ENCODE data around the gene PIK3AP1. TPM values are rescaled to one million over a fixed set of nuclear protein-coding genes. Genes with fewer than 3 reads are reported as not detected.

The PIK3AP1 gene
- total RNA-seq, 2 donors from 2014 or later = 3.8 to 15.6 TPM

GRCh38 chr10:96598846-96599245, 121.5 kb downstream of the PIK3AP1 start:
- Histone ChIP-seq H3K27me3 (replicated peaks; ENCODE audit: insufficient read depth) (no peaks in the 10 kb centered on the region), H3K36me3 (no peaks in the 10 kb centered on the region), H3K4me1 (replicated peaks) (no peaks in the 10 kb centered on the region), H3K4me3 (no peak overlapping the region), H3K9me3 (no peaks in the 10 kb centered on the region), H3K27ac (no peak overlapping the region)
- no peak for DNase-seq (ENCODE audit: low spot score)
- intact Hi-C loops (cut with DNase I) = no loop called here
- TF ChIP-seq POLR2A (IDR thresholded peaks at IDR 0.05) (no peak), CTCF (IDR thresholded peaks at IDR 0.05) (no peak), POLR2AphosphoS5 (IDR thresholded peaks at IDR 0.05) (no peak)
- 76% methylated on average over 4 of the region's 4 CpGs for WGBS

GRCh38 chr10:96596422-96597407, 123.6 kb downstream of the PIK3AP1 start:
- no peak for DNase-seq (ENCODE audit: low spot score)
- peak overlapping the region in 1 of 2 donors; percentile 17 for H3K27ac ChIP-seq
- H3K36me3 ChIP-seq = no peaks in the 10 kb centered on the region
- H3K4me1 ChIP-seq (replicated peaks) = no peaks in the 10 kb centered on the region
- 30% methylated on average over 1 of the region's 1 CpG for WGBS
- intact Hi-C loops (cut with DNase I) = no loop called here
- no peaks in the 10 kb centered on the region for H3K27me3 ChIP-seq (replicated peaks; ENCODE audit: insufficient read depth)
- TF ChIP-seq CTCF (IDR thresholded peaks at IDR 0.05) (no peak), POLR2A (IDR thresholded peaks at IDR 0.05) (no peak), POLR2AphosphoS5 (IDR thresholded peaks at IDR 0.05) (peak; percentile 37)
- H3K4me3 ChIP-seq = no peak overlapping the region
- no peaks in the 10 kb centered on the region for H3K9me3 ChIP-seq

GRCh38 chr10:96595741-96596140, 124.6 kb downstream of the PIK3AP1 start:
- WGBS = 96% methylated on average over 4 of the region's 4 CpGs

GRCh38 chr10:96591946-96592345, 128.4 kb downstream of the PIK3AP1 start:
- Histone ChIP-seq H3K9me3 (no peaks in the 10 kb centered on the region), H3K4me3 (no peak overlapping the region), H3K36me3 (no peaks in the 10 kb centered on the region), H3K27me3 (replicated peaks; ENCODE audit: insufficient read depth) (no peaks in the 10 kb centered on the region), H3K4me1 (replicated peaks) (peaks cover 2% of the 10 kb centered on the region), H3K27ac (no peak overlapping the region)
- DNase-seq (ENCODE audit: low spot score) = no peak
- 73% methylated on average over 1 of the region's 1 CpG for WGBS
- TF ChIP-seq POLR2A (IDR thresholded peaks at IDR 0.05) (no peak), POLR2AphosphoS5 (IDR thresholded peaks at IDR 0.05) (no peak), CTCF (IDR thresholded peaks at IDR 0.05) (no peak)
- intact Hi-C loops (cut with DNase I) = no loop called here

More at GRCh38 chr10:96595741-96596140, 124.6 kb downstream of the PIK3AP1 start:
- no peaks in the 10 kb centered on the region for H3K9me3 ChIP-seq
- H3K36me3 ChIP-seq = no peaks in the 10 kb centered on the region
- H3K4me3 ChIP-seq = no peak overlapping the region
- no peak for TF ChIP-seq POLR2A (IDR thresholded peaks at IDR 0.05)
- TF ChIP-seq CTCF (IDR thresholded peaks at IDR 0.05) = no peak
- TF ChIP-seq POLR2AphosphoS5 (IDR thresholded peaks at IDR 0.05) = no peak
- intact Hi-C loops (cut with DNase I) = no loop called here
- no peaks in the 10 kb centered on the region for H3K4me1 ChIP-seq (replicated peaks)
- DNase-seq (ENCODE audit: low spot score) = no peak
- peak overlapping the region in 1 of 2 donors; percentile 17 for H3K27ac ChIP-seq
- no peaks in the 10 kb centered on the region for H3K27me3 ChIP-seq (replicated peaks; ENCODE audit: insufficient read depth)

Data from prostate gland (tissue), 2 donors.